ENCODE measurements around the gene PRSS8.

PRSS8 gene

GRCh38 chr16:31135535-31136286 is at the start of gene PRSS8:
TSS of gene PRSS8 (minus strand) at chr16:31135727. CDS start at chr16:31135498, 229 bp downstream.
- DNase-seq (ENCODE audit: low read depth) = peak; percentile 90
- H3K4me3 ChIP-seq (ENCODE audit: low read length) = peak within 1 kb of the TSS; percentile 83
- TF ChIP-seq CTCF (IDR thresholded peaks at IDR 0.05; ENCODE audit: insufficient read depth, low read depth, low read length, missing control alignments) = no peak

- no peak for TF ChIP-seq CTCF (IDR thresholded peaks at IDR 0.05; ENCODE audit: insufficient read depth, low read depth, low read length, missing control alignments)
- no peak overlapping the region for H3K4me3 ChIP-seq (ENCODE audit: low read length)
- DNase-seq (ENCODE audit: low read depth) = no peak
Measured at GRCh38 chr16:31184888-31185287, 49.4 kb upstream of the PRSS8 start.

- no peak overlapping the region for H3K4me3 ChIP-seq (ENCODE audit: low read length)
- no peak for TF ChIP-seq CTCF (IDR thresholded peaks at IDR 0.05; ENCODE audit: insufficient read depth, low read depth, low read length, missing control alignments)
- no peak for DNase-seq (ENCODE audit: low read depth)
Measured at GRCh38 chr16:31183432-31184428, 48.2 kb upstream of the PRSS8 start.

- no peak for TF ChIP-seq CTCF (IDR thresholded peaks at IDR 0.05; ENCODE audit: insufficient read depth, low read depth, low read length, missing control alignments)
- no peak for DNase-seq (ENCODE audit: low read depth)
- peak overlapping the region; percentile 88 for H3K4me3 ChIP-seq (ENCODE audit: low read length)
Measured at GRCh38 chr16:31182391-31182790, 46.9 kb upstream of the PRSS8 start.

- TF ChIP-seq CTCF (IDR thresholded peaks at IDR 0.05; ENCODE audit: insufficient read depth, low read depth, low read length, missing control alignments) = no peak
- DNase-seq (ENCODE audit: low read depth) = peak; percentile 51
- H3K4me3 ChIP-seq (ENCODE audit: low read length) = peak overlapping the region; percentile 88
Measured at GRCh38 chr16:31181102-31181830, 45.7 kb upstream of the PRSS8 start.

GRCh38 chr16:31179747-31180459 is 44.4 kb upstream of the PRSS8 start, which contains the start of gene FUS:
TSS of gene FUS (plus strand) at chr16:31180139. CDS start at chr16:31180215, 76 bp downstream.
- peak within 1 kb of the TSS; percentile 88 for H3K4me3 ChIP-seq (ENCODE audit: low read length)
- no peak for TF ChIP-seq CTCF (IDR thresholded peaks at IDR 0.05; ENCODE audit: insufficient read depth, low read depth, low read length, missing control alignments)
- DNase-seq (ENCODE audit: low read depth) = peak; percentile 85

Data from epithelial cell of esophagus (primary cell).